DMS153 treated with DMSO at 0.1 percent for 48 hours (cell line): ENCODE data around the gene BRD8.

Experiments used
- DNase-seq: peaks from one replicate; lab custom pipeline; 2025; ENCODE audit not compliant: unreplicated experiment; lab: John Stamatoyannopoulos, UW

The BRD8 gene

GRCh38 chr5:138105709-138106108 lies 72.7 kb downstream of the BRD8 start:
- DNase-seq: no peak

- DNase-seq: no peak
Observed at GRCh38 chr5:138103319-138103637, 75.2 kb downstream of the BRD8 start.

- no peak for DNase-seq
Observed at GRCh38 chr5:138102454-138103318, 75.7 kb downstream of the BRD8 start.

DNA sequence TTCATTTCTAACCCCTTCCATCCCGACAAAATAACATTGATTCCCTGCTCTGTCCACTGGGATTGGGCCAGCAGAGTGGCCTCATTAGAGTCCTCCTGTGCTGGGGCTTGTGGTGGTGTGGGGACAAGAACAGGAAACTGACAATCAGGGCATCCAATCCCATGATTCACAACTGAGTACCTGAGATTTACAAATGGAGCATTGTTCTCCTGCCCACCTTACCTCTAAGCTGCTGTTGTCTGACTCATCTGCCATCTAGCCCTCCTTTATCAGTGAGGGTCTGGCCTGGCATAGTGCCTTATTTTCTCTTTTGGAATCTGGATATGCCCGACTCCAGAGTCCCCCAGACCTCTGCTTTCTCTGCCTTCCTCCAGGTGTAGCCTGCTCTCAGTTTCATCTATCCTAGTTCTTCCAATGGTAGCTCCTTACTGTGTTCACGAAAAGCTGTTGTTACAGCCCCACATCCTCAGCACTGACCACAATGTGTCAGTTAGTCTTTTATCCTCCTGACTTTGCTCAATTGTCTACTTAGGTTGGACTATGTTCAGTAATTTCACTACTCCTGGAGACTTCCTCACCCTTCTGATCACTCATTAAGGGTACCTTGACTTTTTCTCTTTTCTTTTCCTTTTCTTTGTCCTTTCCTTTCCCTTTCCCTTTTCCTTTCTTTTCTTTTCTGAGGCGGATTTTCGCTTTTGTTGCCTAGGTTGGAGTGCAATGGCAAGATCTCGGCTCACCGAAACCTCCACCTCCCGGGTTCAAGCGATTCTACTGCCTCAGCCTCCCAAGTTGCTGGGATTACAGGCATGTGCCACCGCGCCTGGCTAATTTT lies 81.2 kb downstream of the BRD8 start:
- DNase-seq: no peak

- no peak for DNase-seq
Observed at GRCh38 chr5:138096363-138096762, 82.1 kb downstream of the BRD8 start.

- no peak for DNase-seq
Observed at GRCh38 chr5:138095100-138095907, 83.1 kb downstream of the BRD8 start.

GRCh38 chr5:138093036-138093435 lies 85.4 kb downstream of the BRD8 start:
- DNase-seq: no peak

- DNase-seq: no peak
Observed at GRCh38 chr5:138092301-138092700, 86.1 kb downstream of the BRD8 start.

GRCh38 chr5:138091685-138092084 lies 86.7 kb downstream of the BRD8 start:
- no peak for DNase-seq
